T-helper 22 cell (primary cell): ENCODE measurements around the gene C5orf15.
"Not testable (repeated sequence)": the region's sequence is repeated elsewhere in the genome, so short reads cannot be mapped to it uniquely, and the experiment has no call there.

Experiments used
- DNase-seq: peaks from one replicate; pipeline ENCODE4 v3.0.0-alpha.2; 2020; ENCODE audit warnings: low read depth

Gene C5orf15

DNA sequence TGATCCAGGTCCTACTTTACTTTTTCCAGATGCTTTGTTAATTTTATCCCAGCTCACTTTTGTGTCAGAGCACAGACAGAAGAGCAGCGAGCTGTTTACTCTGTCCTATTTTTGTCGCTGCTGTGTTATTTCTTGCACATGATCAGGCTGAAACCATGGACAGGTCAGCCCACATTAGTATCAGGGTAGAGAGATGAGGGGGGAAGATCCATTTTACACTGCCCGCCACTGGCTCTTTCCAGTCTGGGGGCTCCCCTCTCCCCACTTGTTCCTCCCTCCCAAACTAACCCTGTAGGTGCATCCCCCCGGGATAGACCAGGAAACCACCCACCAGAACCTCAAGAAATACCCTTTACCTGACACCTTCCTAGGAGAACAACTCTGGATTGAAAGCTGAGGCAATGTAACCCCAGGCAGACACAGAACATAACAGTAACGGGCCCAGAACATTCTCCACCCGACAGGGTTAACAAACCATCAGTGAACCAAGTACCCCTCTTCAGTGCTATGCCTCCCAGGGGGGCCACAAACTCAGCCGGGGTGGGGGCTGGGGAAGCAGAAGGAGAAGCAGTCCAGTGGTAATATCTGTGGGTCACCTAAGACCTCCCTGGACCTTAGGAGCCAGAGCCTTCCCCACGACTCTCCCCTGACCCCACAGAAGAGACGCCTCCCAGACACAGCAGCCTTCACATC lies 26.0 kb upstream of the C5orf15 start:
- DNase-seq, result no peak

- DNase-seq, result no peak
These were observed 24.9 kb upstream of the C5orf15 start for GRCh38 chr5:133993185-133993936.

DNA sequence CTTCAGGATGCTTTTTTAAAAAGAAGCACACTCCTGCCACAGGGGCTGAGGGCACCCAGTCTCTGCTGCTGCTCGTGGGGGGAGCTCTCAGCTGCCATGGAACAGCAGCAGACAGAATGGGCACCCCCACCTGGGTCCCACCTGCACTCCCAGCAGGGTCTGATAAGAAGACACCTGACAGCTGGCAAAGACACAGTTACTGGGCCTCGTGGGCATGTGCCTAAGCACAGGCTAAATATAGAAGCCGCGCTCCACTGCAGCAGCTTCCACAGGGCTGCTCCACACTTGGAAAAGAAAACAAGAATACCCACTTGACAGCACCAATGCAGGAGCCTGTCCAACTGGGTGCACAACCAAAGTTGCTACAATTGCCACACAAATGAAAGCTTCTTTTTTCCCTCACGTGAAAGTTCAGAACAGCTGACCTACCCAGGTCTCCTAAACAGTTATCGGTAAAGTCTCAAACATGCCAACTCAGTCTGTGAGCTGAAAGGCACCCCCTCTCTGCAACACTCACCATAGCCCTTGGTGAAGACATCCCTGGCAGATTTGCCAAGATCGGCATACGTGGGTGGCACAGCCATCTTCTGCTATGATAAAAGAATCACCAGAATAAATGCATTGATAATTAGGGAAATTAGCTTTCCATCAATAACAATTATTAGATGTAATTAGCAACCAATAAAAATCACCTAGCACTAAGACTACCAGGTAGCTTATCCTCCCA lies 24.2 kb upstream of the C5orf15 start:
- DNase-seq, result no peak

- DNase-seq, result no peak
These were observed 22.9 kb upstream of the C5orf15 start for GRCh38 chr5:133991171-133991910.

GRCh38 chr5:133990396-133990795 lies 22.0 kb upstream of the C5orf15 start:
- no peak for DNase-seq

GRCh38 chr5:133985540-133986180 lies 17.2 kb upstream of the C5orf15 start:
- DNase-seq, result no peak

DNA sequence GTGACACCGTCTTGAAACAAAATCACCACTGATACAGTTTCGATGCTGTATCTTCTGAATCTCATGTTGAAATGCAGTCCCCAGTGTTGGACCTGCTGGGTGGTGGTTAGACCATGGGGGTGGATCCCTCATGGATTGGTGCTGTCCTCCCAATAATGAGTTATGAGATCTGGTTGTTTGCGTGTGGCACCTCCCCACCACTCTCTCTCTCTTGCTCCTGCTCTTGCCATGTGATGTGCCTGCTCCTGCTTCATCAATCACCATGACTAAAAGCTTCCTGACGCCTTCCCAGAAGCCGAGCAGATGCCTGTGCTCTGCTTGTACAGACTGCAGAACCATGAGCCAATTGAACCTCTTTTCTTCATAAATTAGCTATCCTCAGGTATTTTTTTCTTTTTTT lies 15.2 kb upstream of the C5orf15 start:
- DNase-seq, result no peak

DNA sequence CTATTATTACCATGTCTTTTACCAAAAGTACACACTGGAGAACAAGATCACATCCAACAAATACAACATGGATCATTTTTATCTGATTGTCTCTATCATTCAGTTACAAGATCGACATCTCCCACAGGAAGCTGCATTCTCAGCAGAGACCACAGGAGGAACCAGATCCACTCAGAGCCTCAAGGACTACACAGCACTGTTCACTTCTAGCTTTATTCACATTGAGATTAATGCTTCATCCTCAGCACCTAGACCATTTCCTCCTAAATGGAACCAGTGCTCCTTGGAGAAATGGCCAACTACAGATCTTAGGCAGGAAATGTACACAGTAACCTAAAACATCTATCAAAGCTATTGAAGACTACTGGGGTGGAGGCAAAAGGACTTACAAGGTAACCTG lies 13.3 kb upstream of the C5orf15 start:
- DNase-seq, result no peak

DNA sequence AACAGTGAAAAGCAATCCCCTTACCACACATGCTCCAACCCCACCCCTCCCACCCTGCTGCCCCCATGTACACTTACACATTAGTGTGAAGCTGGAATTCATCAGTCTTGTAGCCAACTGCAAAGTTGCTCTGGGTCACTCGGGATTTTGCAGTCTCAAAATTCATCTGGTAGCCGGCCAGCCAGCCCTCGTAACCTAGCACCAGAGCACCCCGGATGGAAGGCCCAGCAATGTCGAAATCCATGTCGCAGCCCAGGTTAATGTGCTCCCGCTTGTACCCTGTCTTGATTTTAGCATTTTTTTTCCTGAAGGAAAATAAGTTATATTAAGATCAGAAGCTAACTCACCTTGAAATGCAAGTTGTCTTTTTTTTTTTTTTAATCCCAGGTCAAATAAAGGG lies 12.2 kb upstream of the C5orf15 start:
- DNase-seq, result no peak

GRCh38 chr5:133978943-133979342 lies 10.5 kb upstream of the C5orf15 start:
- DNase-seq, result no peak

DNA sequence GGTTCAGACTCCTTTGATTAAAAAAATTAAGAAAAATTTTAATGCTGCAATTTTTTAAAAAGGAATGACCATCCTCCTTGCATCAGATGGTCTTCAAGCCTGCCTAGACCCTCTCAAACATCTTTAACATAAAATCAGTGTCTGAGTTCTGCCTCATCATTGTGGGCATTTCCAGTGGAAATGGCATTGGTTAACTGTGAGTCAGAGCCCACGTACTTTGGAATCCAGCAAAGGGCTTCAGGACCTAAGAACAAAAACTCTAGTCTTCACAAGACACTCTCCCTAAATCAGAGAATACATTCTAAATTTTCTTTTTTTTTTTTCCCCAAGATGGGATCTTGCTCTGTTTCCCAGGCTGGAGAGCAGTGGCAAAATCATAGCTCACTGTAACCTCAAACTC lies 9.4 kb upstream of the C5orf15 start:
- no peak for DNase-seq

GRCh38 chr5:133977161-133977787 lies 8.8 kb upstream of the C5orf15 start:
- no peak for DNase-seq

GRCh38 chr5:133975546-133975945 lies 7.1 kb upstream of the C5orf15 start:
- not testable (repeated sequence) for DNase-seq

GRCh38 chr5:133974142-133974541 lies 5.7 kb upstream of the C5orf15 start:
- DNase-seq, result no peak

DNA sequence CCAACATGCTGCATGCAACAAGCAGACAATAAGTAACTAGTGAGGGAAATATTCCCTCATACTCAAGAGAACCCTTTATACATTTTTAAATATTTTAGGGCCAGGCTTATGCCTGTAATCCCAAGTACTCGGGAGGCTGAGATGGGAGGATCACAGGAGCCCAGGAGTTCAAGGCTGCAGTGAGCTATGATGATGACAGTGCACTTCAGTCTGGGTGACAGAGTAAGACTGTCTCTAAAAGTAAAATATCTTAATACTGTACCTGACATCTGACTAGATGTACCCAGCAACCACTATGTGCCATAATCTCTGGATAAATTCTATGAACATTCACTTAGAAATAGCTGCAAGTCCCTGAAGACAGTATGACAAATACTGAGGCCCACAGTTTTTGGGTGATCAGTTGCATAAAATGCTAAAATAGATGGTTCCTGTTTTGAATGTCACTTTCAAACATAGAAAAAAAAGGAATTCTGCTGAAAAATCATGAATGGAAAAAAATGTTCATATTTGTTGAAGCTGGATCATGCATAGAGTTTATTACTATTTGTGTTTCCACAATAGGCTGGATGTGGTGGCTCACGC lies 2.0 kb upstream of the C5orf15 start:
- no peak for DNase-seq

DNA sequence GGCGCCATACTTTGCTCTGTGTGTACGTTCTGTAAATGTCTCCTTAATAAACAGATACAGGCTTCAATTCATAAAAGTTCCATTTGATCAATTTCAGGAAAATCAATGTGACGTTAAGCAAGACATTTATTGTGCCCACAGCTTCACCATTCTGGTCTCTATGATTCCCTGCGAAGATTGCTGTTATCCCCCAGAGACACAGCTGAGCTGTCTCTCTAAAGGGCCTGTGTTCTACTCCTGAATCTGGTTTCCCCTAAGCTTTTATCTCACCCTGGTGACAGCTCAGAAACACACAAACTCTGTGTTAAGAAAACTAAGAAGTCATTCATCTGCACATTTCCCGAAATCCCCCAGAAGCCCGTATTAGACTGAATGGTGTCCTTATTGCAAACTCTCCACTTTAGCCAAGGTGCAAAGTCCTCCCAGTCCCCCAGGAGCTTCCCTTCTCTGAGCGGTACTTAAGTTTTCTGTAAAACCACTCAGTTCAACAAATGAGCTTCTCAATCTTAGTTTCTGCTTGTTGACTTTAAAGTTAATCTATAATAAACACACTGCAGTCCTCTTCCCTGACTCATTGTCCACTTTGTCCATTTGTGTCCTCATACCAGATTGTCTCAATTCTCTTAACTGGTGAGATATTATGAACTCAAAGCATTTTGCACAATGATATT lies 1.4 kb upstream of the C5orf15 start:
- no peak for DNase-seq

GRCh38 chr5:133967698-133968203 lies 674 bp downstream of the C5orf15 start:
- DNase-seq, result no peak

- DNase-seq, result no peak
These were observed 1.3 kb downstream of the C5orf15 start for GRCh38 chr5:133967124-133967523.

DNA sequence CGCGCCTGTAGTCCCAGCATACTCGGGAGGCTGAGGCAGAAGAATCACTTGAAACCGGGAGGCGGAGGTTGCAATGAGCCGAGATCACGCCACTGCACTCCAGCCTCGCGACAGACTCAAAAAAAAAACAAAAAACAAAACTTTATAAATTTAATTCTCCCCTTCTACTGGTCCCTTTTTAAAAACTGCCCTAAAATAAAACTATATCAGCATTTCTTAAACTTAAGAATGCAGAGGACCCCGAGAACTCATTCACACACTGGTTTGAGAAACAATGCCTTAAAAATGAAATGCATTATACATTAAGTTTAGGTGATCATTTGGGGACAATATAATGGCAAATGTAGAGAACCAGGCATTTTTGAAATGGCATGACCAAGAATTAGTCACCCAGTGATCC lies 2.3 kb downstream of the C5orf15 start:
- no peak for DNase-seq

DNA sequence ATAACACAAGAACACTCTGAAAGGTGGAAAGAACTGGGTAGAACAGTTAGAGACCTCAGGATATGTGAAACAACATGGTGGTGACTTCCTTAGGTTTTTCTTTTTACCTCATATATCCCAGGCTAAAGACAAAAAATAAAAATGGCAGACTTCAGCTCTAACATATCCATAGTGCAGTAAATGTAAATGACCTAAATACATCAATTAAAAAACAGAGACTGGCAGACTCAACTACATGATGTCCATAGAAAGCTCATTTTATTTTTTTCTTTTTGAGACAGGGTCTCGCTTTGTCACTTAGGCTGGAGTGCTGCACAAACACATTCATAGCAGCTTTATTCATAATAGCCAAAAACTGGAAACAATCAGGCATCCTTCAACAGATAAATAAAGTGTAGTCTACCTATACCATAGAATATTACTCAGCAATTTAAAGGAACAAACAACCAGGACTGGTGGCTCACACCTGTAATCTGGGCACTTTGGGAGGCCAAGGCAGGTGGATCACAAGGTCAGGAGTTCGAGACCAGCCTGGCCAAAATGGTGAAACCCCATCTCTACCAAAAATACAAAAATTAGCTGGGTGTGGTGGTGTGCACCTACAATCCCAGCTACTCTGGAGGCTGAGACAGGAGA lies 4.8 kb downstream of the C5orf15 start:
- no peak for DNase-seq
